HG02852 (cell line): ENCODE measurements around the gene KLHDC10.
"Not testable (repeated sequence)": the region's sequence is repeated elsewhere in the genome, so short reads cannot be mapped to it uniquely, and the experiment has no call there.

ENCODE experiments used
- ATAC-seq: cut with Tn5 transposase; IDR thresholded peaks from one replicate; pipeline ENCODE4 v1.9.1; 2021; ENCODE audit warnings: mild to moderate bottlenecking, moderate library complexity; ENCODE audit not compliant: unreplicated experiment

KLHDC10 gene

GRCh38 chr7:130153211-130153908 is 83.0 kb downstream of the KLHDC10 start:
- no peak for ATAC-seq

GRCh38 chr7:130154131-130154500 is 83.8 kb downstream of the KLHDC10 start:
- ATAC-seq = no peak

- ATAC-seq = no peak
Measured at GRCh38 chr7:130154501-130155317, 84.4 kb downstream of the KLHDC10 start.

- ATAC-seq = no peak
Measured at GRCh38 chr7:130156140-130156539, 85.8 kb downstream of the KLHDC10 start.

- ATAC-seq = no peak
Measured at GRCh38 chr7:130157700-130158099, 87.4 kb downstream of the KLHDC10 start.

GRCh38 chr7:130160023-130160422 is 89.7 kb downstream of the KLHDC10 start:
- no peak for ATAC-seq

- no peak for ATAC-seq
Measured at GRCh38 chr7:130160455-130160854, 90.1 kb downstream of the KLHDC10 start.

- no peak for ATAC-seq
Measured at GRCh38 chr7:130162196-130162595, 91.9 kb downstream of the KLHDC10 start.

GRCh38 chr7:130174237-130174959 is 104.1 kb downstream of the KLHDC10 start:
- no peak for ATAC-seq

- no peak for ATAC-seq
Measured at GRCh38 chr7:130178251-130178650, 107.9 kb downstream of the KLHDC10 start.

- no peak for ATAC-seq
Measured at GRCh38 chr7:130179631-130180030, 109.3 kb downstream of the KLHDC10 start.

- ATAC-seq = no peak
Measured at GRCh38 chr7:130180571-130181262, 110.4 kb downstream of the KLHDC10 start.

- ATAC-seq = no peak
Measured at GRCh38 chr7:130181263-130181605, 110.9 kb downstream of the KLHDC10 start.

GRCh38 chr7:130182990-130183389 is 112.7 kb downstream of the KLHDC10 start:
- ATAC-seq = peak; percentile 85

GRCh38 chr7:130184349-130184748 is 114.0 kb downstream of the KLHDC10 start:
- ATAC-seq = not testable (repeated sequence)
